Osteocyte (in vitro differentiated cells): ENCODE measurements around the gene GNAI2. TPM values are rescaled to one million over a fixed set of nuclear protein-coding genes. Genes with fewer than 3 reads are reported as not detected.

Source experiments
- DNase-seq: peaks from one replicate; pipeline ENCODE4 v3.0.0; 2021; ENCODE audit warnings: mixed read lengths; ENCODE audit not compliant: unreplicated experiment; ENCODE audit errors: extremely low spot score
- H3K27ac Mint-ChIP-seq: one replicate; pipeline ENCODE4 v1.8.0; 2021; ENCODE audit warnings: mild to moderate bottlenecking, mixed read lengths; ENCODE audit not compliant: unreplicated experiment
- H3K27me3 Mint-ChIP-seq: one replicate; pipeline ENCODE4 v1.8.0; 2021; ENCODE audit warnings: mixed read lengths; ENCODE audit not compliant: unreplicated experiment
- H3K36me3 Mint-ChIP-seq: one replicate; pipeline ENCODE4 v1.8.0; 2021; ENCODE audit warnings: mixed read lengths; ENCODE audit not compliant: unreplicated experiment
- H3K4me1 Mint-ChIP-seq: one replicate; pipeline ENCODE4 v1.8.0; 2021; ENCODE audit warnings: mixed read lengths; ENCODE audit not compliant: unreplicated experiment
- H3K4me3 Mint-ChIP-seq: one replicate; pipeline ENCODE4 v1.8.0; 2021; ENCODE audit warnings: mild to moderate bottlenecking, moderate library complexity, mixed read lengths; ENCODE audit not compliant: unreplicated experiment
- H3K9me3 Mint-ChIP-seq: one replicate; pipeline ENCODE4 v1.8.0; 2021; ENCODE audit warnings: mixed read lengths; ENCODE audit not compliant: unreplicated experiment
- total RNA-seq: library from RNA; stranded (reverse); gene quantifications from 2 replicates; pipeline ENCODE4 v1.2.1, GENCODE V29; 2021
- TF ChIP-seq, protein P1 (sequence below): fragments of 200-600 bp; sonication (generic); IDR thresholded peaks from 2 replicates; pipeline ENCODE4 v1.5.0; 2021; ENCODE audit warnings: antibody characterized with exemption, mild to moderate bottlenecking, moderate library complexity

Gene GNAI2
- total RNA-seq, 1 donor from 2014 or later: 340 TPM

DNA sequence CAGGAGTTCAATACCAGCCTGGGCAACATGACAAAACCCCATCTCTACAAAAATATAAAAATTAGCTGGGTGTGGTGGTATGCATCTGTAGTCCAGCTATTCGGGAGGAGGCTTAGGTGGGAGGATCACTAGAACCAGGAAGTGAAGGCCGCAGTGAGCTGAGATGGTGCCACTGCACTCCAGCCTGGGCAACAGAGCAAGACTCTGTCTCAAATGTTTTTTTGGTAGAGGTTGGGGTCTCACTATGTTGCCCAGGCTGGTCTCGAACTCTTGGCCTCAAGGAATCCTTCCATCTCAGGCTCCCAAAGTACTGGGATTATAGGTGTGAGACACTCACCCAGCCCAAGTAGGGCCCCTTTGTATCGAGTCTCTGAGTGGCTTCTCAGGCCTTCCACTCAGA, 58.1 kb downstream of the GNAI2 start:
- DNase-seq: no peak
- TF ChIP-seq, protein P1, sequence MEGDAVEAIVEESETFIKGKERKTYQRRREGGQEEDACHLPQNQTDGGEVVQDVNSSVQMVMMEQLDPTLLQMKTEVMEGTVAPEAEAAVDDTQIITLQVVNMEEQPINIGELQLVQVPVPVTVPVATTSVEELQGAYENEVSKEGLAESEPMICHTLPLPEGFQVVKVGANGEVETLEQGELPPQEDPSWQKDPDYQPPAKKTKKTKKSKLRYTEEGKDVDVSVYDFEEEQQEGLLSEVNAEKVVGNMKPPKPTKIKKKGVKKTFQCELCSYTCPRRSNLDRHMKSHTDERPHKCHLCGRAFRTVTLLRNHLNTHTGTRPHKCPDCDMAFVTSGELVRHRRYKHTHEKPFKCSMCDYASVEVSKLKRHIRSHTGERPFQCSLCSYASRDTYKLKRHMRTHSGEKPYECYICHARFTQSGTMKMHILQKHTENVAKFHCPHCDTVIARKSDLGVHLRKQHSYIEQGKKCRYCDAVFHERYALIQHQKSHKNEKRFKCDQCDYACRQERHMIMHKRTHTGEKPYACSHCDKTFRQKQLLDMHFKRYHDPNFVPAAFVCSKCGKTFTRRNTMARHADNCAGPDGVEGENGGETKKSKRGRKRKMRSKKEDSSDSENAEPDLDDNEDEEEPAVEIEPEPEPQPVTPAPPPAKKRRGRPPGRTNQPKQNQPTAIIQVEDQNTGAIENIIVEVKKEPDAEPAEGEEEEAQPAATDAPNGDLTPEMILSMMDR: no peak
- Mint-ChIP-seq H3K4me3 (no peak overlapping the region), H3K27ac (no peak overlapping the region), H3K9me3 (no peaks in the 10 kb centered on the region), H3K27me3 (no peaks in the 10 kb centered on the region), H3K4me1 (peaks cover 21% of the 10 kb centered on the region), H3K36me3 (peaks cover 3% of the 10 kb centered on the region)

DNA sequence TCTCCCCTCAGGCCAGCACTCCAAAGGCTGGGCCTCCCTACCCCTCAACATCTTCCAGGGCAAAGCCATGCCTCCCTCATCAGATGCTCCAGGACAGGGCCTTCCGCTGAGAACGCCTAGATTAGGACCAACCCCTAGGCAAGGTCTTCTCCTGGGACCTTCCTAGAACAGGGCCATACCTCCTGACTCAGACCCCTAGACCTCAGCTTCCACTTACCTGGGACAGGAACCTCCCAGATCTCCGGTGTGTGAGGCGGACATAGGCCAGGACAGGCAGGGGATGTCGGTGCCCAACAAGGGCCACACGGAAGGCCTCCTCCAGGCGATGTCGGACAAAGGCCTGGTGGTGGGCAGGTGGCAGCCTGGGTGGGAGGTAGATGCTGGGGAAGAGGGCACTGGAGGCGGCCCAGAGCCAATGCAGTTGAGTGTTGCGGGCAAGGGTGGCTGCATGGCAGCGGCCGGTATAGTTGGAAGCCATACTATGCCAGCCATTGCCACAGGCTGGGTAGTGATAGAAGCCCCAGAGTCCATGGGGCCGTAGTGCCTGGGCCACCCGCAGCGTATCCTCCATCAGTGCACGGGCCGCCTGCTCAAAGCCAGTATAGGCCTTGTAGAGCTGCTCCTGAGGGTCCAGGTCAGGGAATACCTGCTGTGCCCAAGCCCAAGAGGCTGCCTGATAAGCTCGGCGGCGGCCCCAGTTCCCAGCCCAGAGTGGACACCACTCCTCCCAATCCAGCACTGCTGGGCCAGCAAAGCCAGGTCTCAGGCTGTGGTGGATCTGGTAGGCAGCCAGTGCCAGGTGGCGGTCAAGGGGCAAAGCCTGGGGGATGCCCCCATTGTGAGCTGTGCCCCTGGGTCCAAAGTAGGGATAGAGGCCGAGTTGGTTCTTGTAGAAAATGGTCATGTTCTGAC, 58.7 kb downstream of the GNAI2 start:
- DNase-seq: no peak
- TF ChIP-seq, protein P1: no peak
- no peaks in the 10 kb centered on the region for H3K27me3 Mint-ChIP-seq
- H3K9me3 Mint-ChIP-seq: no peaks in the 10 kb centered on the region
- peaks cover 25% of the 10 kb centered on the region for H3K4me1 Mint-ChIP-seq
- H3K36me3 Mint-ChIP-seq: peaks cover 3% of the 10 kb centered on the region
- H3K4me3 Mint-ChIP-seq: no peak overlapping the region
- no peak overlapping the region for H3K27ac Mint-ChIP-seq

DNA sequence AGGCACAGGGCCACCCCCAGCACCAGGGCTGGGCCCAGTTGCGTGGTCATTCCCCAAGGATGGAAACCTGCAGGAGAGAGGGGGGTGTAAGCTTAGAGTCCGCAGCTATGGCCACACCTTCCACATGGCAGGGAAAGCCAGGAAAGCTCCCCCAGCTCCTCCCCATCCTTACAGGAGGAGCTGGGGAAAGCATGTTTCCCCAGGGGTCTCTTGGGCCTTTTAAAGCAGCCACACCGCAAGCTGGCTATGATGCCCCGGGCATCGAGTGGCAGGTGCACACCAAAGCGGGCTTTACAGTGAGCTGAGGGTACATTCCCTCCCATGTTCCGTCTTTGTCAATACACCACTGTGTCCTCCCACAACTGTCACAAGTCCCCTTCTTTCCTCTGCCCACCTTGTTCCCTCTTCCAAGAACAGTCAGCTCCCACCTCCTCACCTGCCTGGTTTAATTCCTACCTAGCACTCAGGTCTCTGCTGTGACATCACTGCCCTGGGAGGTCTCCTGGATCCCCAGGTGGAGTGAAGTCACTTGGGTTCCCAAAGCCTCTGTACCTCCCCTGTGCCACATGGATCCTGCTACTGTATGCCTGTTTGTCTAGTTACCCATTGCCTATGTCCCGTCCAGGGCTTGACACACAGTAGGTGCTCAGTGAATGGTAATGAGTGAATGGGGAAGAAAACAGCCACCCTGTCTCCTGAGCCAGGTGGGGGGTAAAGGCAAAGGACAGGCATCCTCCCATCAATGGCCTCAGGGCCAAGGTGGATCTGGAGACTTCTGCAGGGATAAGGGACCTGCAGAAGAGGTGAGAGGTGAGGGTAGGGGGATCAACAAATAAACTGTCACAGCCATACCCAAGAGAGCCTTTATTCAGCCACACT, 59.8 kb downstream of the GNAI2 start:
- Mint-ChIP-seq H3K4me1 (peaks cover 32% of the 10 kb centered on the region), H3K9me3 (no peaks in the 10 kb centered on the region), H3K27me3 (no peaks in the 10 kb centered on the region), H3K36me3 (no peaks in the 10 kb centered on the region), H3K4me3 (no peak overlapping the region), H3K27ac (no peak overlapping the region)
- no peak for DNase-seq
- TF ChIP-seq, protein P1: no peak

DNA sequence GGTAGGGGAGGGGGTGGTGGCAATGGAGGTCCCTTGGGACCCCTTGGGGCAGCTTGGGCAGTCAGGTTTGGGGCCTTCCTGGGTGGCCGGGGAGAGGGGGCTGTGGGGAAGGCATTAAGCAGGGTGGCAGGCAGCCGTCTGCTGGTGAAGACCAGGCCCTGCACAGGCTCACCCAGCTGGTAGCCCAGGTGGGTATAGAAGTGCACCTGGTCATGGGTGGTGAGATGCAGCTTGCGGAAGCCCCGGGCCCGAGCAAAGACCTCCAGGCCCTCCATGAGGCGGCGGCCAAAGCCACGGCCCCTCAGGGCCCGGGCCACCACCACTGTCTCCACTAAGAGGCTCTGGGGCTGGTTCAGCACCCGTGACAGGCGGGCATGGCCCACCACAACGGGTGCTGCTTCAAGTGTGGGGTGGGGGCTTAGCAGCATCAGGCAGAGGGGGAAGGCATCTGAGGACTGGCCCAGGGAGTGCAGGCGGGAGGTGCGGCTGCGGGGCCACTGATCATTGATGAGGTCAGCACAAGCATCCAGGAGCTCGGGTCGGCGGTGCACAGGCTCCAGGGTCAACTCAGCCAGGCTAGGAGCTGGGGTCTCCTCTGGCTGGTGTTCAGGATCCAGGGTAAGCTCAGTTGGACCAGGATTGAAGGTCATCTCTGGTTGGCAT, 60.8 kb downstream of the GNAI2 start:
- TF ChIP-seq, protein P1: no peak
- H3K36me3 Mint-ChIP-seq: no peaks in the 10 kb centered on the region
- no peak for DNase-seq
- H3K27ac Mint-ChIP-seq: no peak overlapping the region
- H3K27me3 Mint-ChIP-seq: no peaks in the 10 kb centered on the region
- no peak overlapping the region for H3K4me3 Mint-ChIP-seq
- peaks cover 29% of the 10 kb centered on the region for H3K4me1 Mint-ChIP-seq
- no peaks in the 10 kb centered on the region for H3K9me3 Mint-ChIP-seq
